AG04449 (cell line): ENCODE measurements around the gene ARL15.

ENCODE experiments used
- CTCF ChIA-PET: fragments of 350-600 bp; formaldehyde crosslinking; extraction: SDS; loops from one replicate; lab custom pipeline; 2021; ENCODE audit warnings: antibody characterized with exemption; lab: Yijun Ruan, JAX
- POLR2A ChIA-PET: fragments of 400-600, 350-600 bp; formaldehyde crosslinking; extraction: SDS; loops from one replicate; lab custom pipeline; 2020; ENCODE audit warnings: antibody characterized with exemption, inconsistent platforms; lab: Yijun Ruan, JAX
- DNase-seq: peaks from one replicate; pipeline ENCODE4 v3.0.0-alpha.2; 2010; ENCODE audit warnings: low read depth, low spot score
- H3K4me3 ChIP-seq: 2 replicates; pipeline ENCODE4 v1.5.1; 2011; ENCODE audit warnings: low read depth, mild to moderate bottlenecking, control low read depth, low read length
- TF ChIP-seq, protein P1 (sequence below): IDR thresholded peaks from one replicate; pipeline ENCODE4 v1.5.1; 2011; ENCODE audit warnings: mild to moderate bottlenecking, moderate library complexity, low read length, control low read depth, inconsistent platforms; ENCODE audit not compliant: insufficient read depth; ENCODE audit errors: missing control alignments

ARL15 gene

GRCh38 chr5:54088081-54088480 is 222.3 kb downstream of the ARL15 start:
- H3K4me3 ChIP-seq: no peak overlapping the region
- TF ChIP-seq, protein P1, sequence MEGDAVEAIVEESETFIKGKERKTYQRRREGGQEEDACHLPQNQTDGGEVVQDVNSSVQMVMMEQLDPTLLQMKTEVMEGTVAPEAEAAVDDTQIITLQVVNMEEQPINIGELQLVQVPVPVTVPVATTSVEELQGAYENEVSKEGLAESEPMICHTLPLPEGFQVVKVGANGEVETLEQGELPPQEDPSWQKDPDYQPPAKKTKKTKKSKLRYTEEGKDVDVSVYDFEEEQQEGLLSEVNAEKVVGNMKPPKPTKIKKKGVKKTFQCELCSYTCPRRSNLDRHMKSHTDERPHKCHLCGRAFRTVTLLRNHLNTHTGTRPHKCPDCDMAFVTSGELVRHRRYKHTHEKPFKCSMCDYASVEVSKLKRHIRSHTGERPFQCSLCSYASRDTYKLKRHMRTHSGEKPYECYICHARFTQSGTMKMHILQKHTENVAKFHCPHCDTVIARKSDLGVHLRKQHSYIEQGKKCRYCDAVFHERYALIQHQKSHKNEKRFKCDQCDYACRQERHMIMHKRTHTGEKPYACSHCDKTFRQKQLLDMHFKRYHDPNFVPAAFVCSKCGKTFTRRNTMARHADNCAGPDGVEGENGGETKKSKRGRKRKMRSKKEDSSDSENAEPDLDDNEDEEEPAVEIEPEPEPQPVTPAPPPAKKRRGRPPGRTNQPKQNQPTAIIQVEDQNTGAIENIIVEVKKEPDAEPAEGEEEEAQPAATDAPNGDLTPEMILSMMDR: no peak
- DNase-seq: no peak
- ChIA-PET POLR2A (no interaction called here), CTCF (interaction anchor here (1.4 to 1.6 kb wide), 2 partner anchors 10 to 141 kb away, joined by 3 to 4 read pairs; no protein-coding TSS in a partner anchor)

- CTCF ChIA-PET: interaction anchor here (0.6 to 1.8 kb wide), 6 partner anchors 10 to 141 kb away, joined by 3 to 5 read pairs (median 3); no protein-coding TSS in a partner anchor
- H3K4me3 ChIP-seq: no peak overlapping the region
- TF ChIP-seq, protein P1: no peak
- DNase-seq: peak; percentile 78
- POLR2A ChIA-PET: interaction anchor here (1.1 kb wide), 1 partner anchor 75 kb away, joined by 3 read pairs; no protein-coding TSS in a partner anchor
Measured at GRCh38 chr5:54087436-54087835, 222.9 kb downstream of the ARL15 start.

- POLR2A ChIA-PET: no interaction called here
- TF ChIP-seq, protein P1: no peak
- CTCF ChIA-PET: interaction anchor here (1.1 to 1.8 kb wide), 3 partner anchors 12 to 21 kb away, joined by 3 to 5 read pairs (median 5); no protein-coding TSS in a partner anchor
- no peak overlapping the region for H3K4me3 ChIP-seq
- no peak for DNase-seq
Measured at GRCh38 chr5:54086191-54086590, 224.2 kb downstream of the ARL15 start.

GRCh38 chr5:54084696-54085095 is 225.7 kb downstream of the ARL15 start:
- CTCF ChIA-PET: no interaction called here

DNA sequence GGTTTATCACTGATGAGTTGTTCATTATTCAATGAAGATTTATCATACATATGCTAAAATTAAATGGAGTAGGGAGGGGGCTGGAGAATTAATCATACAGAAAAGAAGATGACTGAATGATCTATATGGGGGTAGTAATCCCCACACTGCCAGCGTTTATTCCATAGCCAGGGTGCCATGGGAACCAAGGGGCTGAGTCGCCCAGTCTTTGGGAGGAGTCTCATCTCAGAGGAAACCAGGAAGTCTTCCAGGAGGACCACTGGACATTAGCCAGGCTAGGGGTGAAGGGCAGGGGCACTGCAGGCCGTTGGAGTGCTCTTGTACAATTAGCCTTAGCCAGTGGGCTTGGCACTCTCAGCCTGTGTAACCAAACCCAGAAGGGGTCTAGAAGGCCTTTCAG is 226.5 kb downstream of the ARL15 start:
- DNase-seq: no peak
- CTCF ChIA-PET: no interaction called here
- POLR2A ChIA-PET: no interaction called here
- no peak overlapping the region for H3K4me3 ChIP-seq
- TF ChIP-seq, protein P1: no peak

More at GRCh38 chr5:54084696-54085095, 225.7 kb downstream of the ARL15 start:
- TF ChIP-seq, protein P1: no peak
- no peak overlapping the region for H3K4me3 ChIP-seq
- POLR2A ChIA-PET: no interaction called here
- no peak for DNase-seq

- ChIA-PET CTCF (no interaction called here), POLR2A (no interaction called here)
- no peak for DNase-seq
- no peak overlapping the region for H3K4me3 ChIP-seq
- TF ChIP-seq, protein P1: no peak
Measured at GRCh38 chr5:54083245-54083644, 227.1 kb downstream of the ARL15 start.
